Fibroblast of upper back skin (primary cell): ENCODE data around the gene CUEDC1.
A peak's percentile ranks its signal among the peaks of the same experiment; 100 is the strongest.

Experiments used
- DNase-seq: peaks from one replicate; pipeline ENCODE4 v3.0.0-alpha.2; 2013

CUEDC1 gene

GRCh38 chr17:57830880-57831279, 124.3 kb downstream of the CUEDC1 start:
- no peak for DNase-seq

DNA sequence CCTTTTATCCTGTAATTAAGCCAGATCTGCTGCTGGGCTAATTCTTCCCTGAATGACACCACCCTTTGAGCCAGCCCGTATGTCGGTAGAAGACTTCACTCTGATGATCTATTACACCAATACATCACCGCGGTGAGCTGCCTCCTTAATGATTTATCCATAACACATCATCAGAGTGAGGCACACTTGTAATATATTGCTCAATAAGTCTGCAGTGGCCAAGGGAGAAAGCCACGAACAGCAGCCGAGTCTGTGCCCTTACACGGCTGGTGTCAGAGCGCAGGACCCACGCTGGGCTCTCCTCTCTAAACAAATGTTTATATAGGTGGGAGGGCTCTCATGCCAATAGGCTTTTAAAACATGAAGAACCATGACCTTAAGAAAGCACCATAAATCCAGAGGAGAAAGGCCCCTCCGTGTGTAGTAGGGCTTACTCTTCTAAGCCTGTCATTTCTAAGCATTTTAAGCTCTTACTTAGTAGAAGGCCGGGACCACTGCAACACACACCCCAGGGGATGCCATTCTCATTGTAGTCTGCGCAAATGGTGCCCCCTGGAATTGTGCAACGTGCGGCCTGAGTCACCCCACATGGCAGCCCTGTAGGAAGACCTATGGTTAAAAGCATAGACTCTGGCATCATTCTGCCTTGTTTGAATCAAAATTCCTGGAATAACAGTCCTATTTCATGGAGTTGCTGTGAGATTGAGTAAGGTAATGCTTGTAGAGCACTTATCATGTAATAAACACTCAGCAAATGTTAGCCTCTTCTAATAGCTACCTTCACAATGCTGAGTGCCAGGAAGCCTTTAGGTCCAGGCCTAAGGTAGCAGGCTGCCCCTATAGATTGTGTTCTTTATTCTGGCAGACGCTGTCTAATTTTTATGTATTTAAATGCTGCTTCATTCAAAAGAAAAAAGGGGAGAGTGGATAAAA, 131.5 kb downstream of the CUEDC1 start:
- peak; percentile 79 for DNase-seq

- no peak for DNase-seq
Observed at GRCh38 chr17:57819867-57820266, 135.3 kb downstream of the CUEDC1 start.

- no peak for DNase-seq
Observed at GRCh38 chr17:57819285-57819684, 135.9 kb downstream of the CUEDC1 start.

DNA sequence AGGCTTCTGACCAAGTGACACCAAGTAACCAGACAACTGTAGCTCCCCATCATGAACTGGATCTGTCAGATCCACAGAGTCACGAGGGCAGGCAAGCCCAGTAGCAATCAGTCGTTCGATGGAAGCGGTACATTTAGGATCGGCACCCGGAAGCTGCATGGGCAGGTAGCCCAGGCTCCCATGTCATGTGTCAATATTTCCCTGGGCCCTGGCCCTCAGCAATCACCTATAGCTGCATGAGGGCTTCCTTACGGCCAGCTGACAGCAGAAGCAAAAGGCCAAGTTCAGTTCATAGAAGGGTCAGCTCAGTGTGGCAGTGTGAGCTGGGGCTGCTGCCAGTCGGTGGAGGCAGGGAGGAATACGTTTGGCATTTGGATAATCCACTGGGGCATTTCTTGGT, 137.1 kb downstream of the CUEDC1 start:
- DNase-seq, result no peak

GRCh38 chr17:57817299-57817698, 137.9 kb downstream of the CUEDC1 start:
- DNase-seq, result no peak

DNA sequence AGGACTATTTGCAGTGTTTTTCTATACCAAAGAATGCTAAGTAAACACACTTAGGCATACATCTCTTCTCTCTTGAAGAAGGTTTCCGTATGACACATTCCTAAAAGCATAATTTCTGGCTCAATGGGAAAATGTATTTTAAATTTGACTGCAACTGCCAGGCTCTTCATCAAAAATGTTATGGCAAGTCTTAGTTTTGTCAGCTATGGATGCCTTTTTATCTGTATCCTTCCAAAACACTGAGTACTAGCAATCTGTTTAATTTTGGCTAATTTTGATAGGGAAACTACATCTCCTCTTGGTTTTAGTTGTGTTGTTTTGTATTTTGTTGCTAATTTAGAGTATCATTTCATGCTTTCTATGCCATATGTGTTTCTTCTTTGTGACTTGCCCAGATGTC, 140.8 kb downstream of the CUEDC1 start:
- no peak for DNase-seq

DNA sequence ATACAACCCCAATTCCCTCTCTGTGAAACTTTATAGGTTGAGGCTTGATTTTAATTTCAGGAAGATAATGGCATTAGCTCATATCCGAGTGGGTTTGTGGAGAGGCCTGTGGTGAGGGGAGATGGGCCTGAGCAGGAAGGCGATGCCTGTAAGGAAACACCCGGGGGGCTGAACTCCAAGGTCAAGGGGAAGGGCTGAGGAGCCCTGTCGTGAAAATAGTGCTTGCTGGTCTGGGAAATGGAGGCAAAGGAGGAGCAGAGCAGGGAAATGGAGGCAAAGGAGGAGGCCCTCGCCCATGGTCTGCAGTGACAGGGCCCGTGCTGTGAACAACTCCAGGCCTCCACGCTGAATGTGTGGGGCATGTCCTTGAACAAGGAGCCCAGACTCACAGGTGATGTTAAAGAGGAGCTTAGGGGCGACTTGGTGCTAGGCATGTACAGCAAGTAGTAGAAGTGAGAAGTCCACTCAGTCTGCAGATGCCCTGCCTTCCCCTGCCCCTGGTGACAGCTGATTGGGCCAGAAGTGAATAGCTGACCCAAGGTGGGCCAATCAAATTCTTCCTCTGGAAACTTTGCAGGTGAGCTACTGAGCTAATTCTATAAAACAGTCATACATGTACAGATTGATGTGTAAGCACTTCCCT, 143.5 kb downstream of the CUEDC1 start:
- no peak for DNase-seq
